Ishikawa (cell line): Measurements from ENCODE around the gene TPGS2.

Source experiments
- CREB1 ChIP-seq: IDR thresholded peaks from 2 replicates; pipeline ENCODE4 v1.6.1; 2012; ENCODE audit warnings: low read depth
- EGR1 ChIP-seq: IDR thresholded peaks from 2 replicates; pipeline ENCODE4 v1.6.1; 2012
- EP300 ChIP-seq: IDR thresholded peaks from 2 replicates; pipeline ENCODE4 v1.6.1; 2012; ENCODE audit warnings: borderline replicate concordance
- NFIC ChIP-seq: IDR thresholded peaks from 2 replicates; pipeline ENCODE4 v1.6.1; 2012
- RAD21 ChIP-seq: IDR thresholded peaks from 2 replicates; pipeline ENCODE4 v1.6.1; 2012; ENCODE audit warnings: low read depth
- TAF1 ChIP-seq: IDR thresholded peaks from 2 replicates; pipeline ENCODE4 v1.6.1; 2012; ENCODE audit warnings: low read depth, mild to moderate bottlenecking
- TEAD4 ChIP-seq: IDR thresholded peaks from 2 replicates; pipeline ENCODE4 v1.6.1; 2012
- TF ChIP-seq, protein P1 (sequence below): IDR thresholded peaks from 2 replicates; pipeline ENCODE4 v1.6.1; 2012

DNA sequence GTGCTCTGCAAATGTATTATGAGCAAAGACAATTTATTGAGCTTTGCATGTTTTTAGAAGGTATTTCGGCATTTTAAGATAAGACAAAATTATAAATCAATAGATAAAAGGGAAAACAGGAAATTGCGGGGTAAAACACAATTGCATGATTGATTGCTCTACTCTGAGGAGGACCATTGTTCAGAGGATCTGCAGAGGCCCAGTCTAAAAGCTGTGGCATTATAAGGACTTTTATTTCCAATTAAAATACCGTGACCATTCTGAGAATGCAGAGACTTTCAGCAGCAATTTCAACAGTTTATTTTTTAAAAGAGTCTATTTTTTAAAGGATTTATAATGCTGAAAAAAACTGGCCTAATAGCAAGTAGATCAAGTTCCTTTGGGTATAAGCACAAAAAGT, 62.0 kb downstream of the TPGS2 start:
- TF ChIP-seq CREB1 (no peak), EP300 (no peak), RAD21 (no peak), TAF1 (no peak), NFIC (no peak), EGR1 (no peak), TEAD4 (no peak)
- TF ChIP-seq, protein P1, sequence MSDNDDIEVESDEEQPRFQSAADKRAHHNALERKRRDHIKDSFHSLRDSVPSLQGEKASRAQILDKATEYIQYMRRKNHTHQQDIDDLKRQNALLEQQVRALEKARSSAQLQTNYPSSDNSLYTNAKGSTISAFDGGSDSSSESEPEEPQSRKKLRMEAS: no peak
